ENCODE measurements around the gene ASXL3.

ASXL3 gene

GRCh38 chr18:33660696-33661310 is 82.8 kb downstream of the ASXL3 start:
- H3K4me3 ChIP-seq (ENCODE audit: low read depth, low read length), result no peak overlapping the region
- no peak overlapping the region for H2AFZ ChIP-seq (ENCODE audit: low read length, unreplicated experiment)
- no peak overlapping the region for H3K27ac ChIP-seq (ENCODE audit: low read depth, low read length)

GRCh38 chr18:33664241-33664874 is 86.3 kb downstream of the ASXL3 start:
- H3K36me3 ChIP-seq (ENCODE audit: insufficient read depth, low read length), result no peaks in the 10 kb centered on the region
- no peaks in the 10 kb centered on the region for H3K4me1 ChIP-seq (ENCODE audit: control insufficient read depth, insufficient read depth, low read length, unreplicated experiment)
- no peak overlapping the region for H3K27ac ChIP-seq (ENCODE audit: low read depth, low read length)
- H3K79me2 ChIP-seq (ENCODE audit: control insufficient read depth, insufficient read depth, low read length, unreplicated experiment), result no peaks in the 10 kb centered on the region
- H3K27me3 ChIP-seq (ENCODE audit: insufficient read depth, low read length), result no peaks in the 10 kb centered on the region
- H3K4me3 ChIP-seq (ENCODE audit: low read depth, low read length), result no peak overlapping the region
- no peak overlapping the region for H2AFZ ChIP-seq (ENCODE audit: low read length, unreplicated experiment)

More at GRCh38 chr18:33660696-33661310, 82.8 kb downstream of the ASXL3 start:
- Histone ChIP-seq H3K4me1 (ENCODE audit: control insufficient read depth, insufficient read depth, low read length, unreplicated experiment) (no peaks in the 10 kb centered on the region), H3K27me3 (ENCODE audit: insufficient read depth, low read length) (no peaks in the 10 kb centered on the region), H3K36me3 (ENCODE audit: insufficient read depth, low read length) (no peaks in the 10 kb centered on the region), H3K79me2 (ENCODE audit: control insufficient read depth, insufficient read depth, low read length, unreplicated experiment) (no peaks in the 10 kb centered on the region)

- no peaks in the 10 kb centered on the region for H3K4me1 ChIP-seq (ENCODE audit: control insufficient read depth, insufficient read depth, low read length, unreplicated experiment)
- no peaks in the 10 kb centered on the region for H3K36me3 ChIP-seq (ENCODE audit: insufficient read depth, low read length)
- no peaks in the 10 kb centered on the region for H3K79me2 ChIP-seq (ENCODE audit: control insufficient read depth, insufficient read depth, low read length, unreplicated experiment)
- no peak overlapping the region for H3K27ac ChIP-seq (ENCODE audit: low read depth, low read length)
- H2AFZ ChIP-seq (ENCODE audit: low read length, unreplicated experiment), result no peak overlapping the region
- no peak overlapping the region for H3K4me3 ChIP-seq (ENCODE audit: low read depth, low read length)
- H3K27me3 ChIP-seq (ENCODE audit: insufficient read depth, low read length), result no peaks in the 10 kb centered on the region
Measured at GRCh38 chr18:33665187-33665586, 87.2 kb downstream of the ASXL3 start.

- no peak overlapping the region for H3K4me3 ChIP-seq (ENCODE audit: low read depth, low read length)
- no peaks in the 10 kb centered on the region for H3K79me2 ChIP-seq (ENCODE audit: control insufficient read depth, insufficient read depth, low read length, unreplicated experiment)
- no peaks in the 10 kb centered on the region for H3K36me3 ChIP-seq (ENCODE audit: insufficient read depth, low read length)
- H2AFZ ChIP-seq (ENCODE audit: low read length, unreplicated experiment), result no peak overlapping the region
- no peak overlapping the region for H3K27ac ChIP-seq (ENCODE audit: low read depth, low read length)
- H3K27me3 ChIP-seq (ENCODE audit: insufficient read depth, low read length), result no peaks in the 10 kb centered on the region
- no peaks in the 10 kb centered on the region for H3K4me1 ChIP-seq (ENCODE audit: control insufficient read depth, insufficient read depth, low read length, unreplicated experiment)
Measured at GRCh38 chr18:33665641-33666040, 87.6 kb downstream of the ASXL3 start.

- Histone ChIP-seq H3K27me3 (ENCODE audit: insufficient read depth, low read length) (no peaks in the 10 kb centered on the region), H3K27ac (ENCODE audit: low read depth, low read length) (no peak overlapping the region), H3K36me3 (ENCODE audit: insufficient read depth, low read length) (no peaks in the 10 kb centered on the region), H2AFZ (ENCODE audit: low read length, unreplicated experiment) (no peak overlapping the region), H3K4me3 (ENCODE audit: low read depth, low read length) (no peak overlapping the region), H3K79me2 (ENCODE audit: control insufficient read depth, insufficient read depth, low read length, unreplicated experiment) (no peaks in the 10 kb centered on the region), H3K4me1 (ENCODE audit: control insufficient read depth, insufficient read depth, low read length, unreplicated experiment) (no peaks in the 10 kb centered on the region)
Measured at GRCh38 chr18:33666915-33667314, 88.9 kb downstream of the ASXL3 start.

GRCh38 chr18:33669589-33669988 is 91.6 kb downstream of the ASXL3 start:
- Histone ChIP-seq H3K36me3 (ENCODE audit: insufficient read depth, low read length) (no peaks in the 10 kb centered on the region), H3K79me2 (ENCODE audit: control insufficient read depth, insufficient read depth, low read length, unreplicated experiment) (no peaks in the 10 kb centered on the region), H2AFZ (ENCODE audit: low read length, unreplicated experiment) (no peak overlapping the region), H3K4me3 (ENCODE audit: low read depth, low read length) (no peak overlapping the region), H3K27me3 (ENCODE audit: insufficient read depth, low read length) (no peaks in the 10 kb centered on the region), H3K4me1 (ENCODE audit: control insufficient read depth, insufficient read depth, low read length, unreplicated experiment) (no peaks in the 10 kb centered on the region), H3K27ac (ENCODE audit: low read depth, low read length) (no peak overlapping the region)

GRCh38 chr18:33670029-33670428 is 92.0 kb downstream of the ASXL3 start:
- no peaks in the 10 kb centered on the region for H3K27me3 ChIP-seq (ENCODE audit: insufficient read depth, low read length)
- no peak overlapping the region for H3K27ac ChIP-seq (ENCODE audit: low read depth, low read length)
- H3K36me3 ChIP-seq (ENCODE audit: insufficient read depth, low read length), result no peaks in the 10 kb centered on the region
- H3K4me3 ChIP-seq (ENCODE audit: low read depth, low read length), result no peak overlapping the region
- no peaks in the 10 kb centered on the region for H3K4me1 ChIP-seq (ENCODE audit: control insufficient read depth, insufficient read depth, low read length, unreplicated experiment)
- no peaks in the 10 kb centered on the region for H3K79me2 ChIP-seq (ENCODE audit: control insufficient read depth, insufficient read depth, low read length, unreplicated experiment)
- no peak overlapping the region for H2AFZ ChIP-seq (ENCODE audit: low read length, unreplicated experiment)

GRCh38 chr18:33673689-33674088 is 95.7 kb downstream of the ASXL3 start:
- no peaks in the 10 kb centered on the region for H3K27me3 ChIP-seq (ENCODE audit: insufficient read depth, low read length)
- H3K27ac ChIP-seq (ENCODE audit: low read depth, low read length), result no peak overlapping the region
- H3K79me2 ChIP-seq (ENCODE audit: control insufficient read depth, insufficient read depth, low read length, unreplicated experiment), result no peaks in the 10 kb centered on the region
- H3K4me1 ChIP-seq (ENCODE audit: control insufficient read depth, insufficient read depth, low read length, unreplicated experiment), result no peaks in the 10 kb centered on the region
- H3K4me3 ChIP-seq (ENCODE audit: low read depth, low read length), result no peak overlapping the region
- H2AFZ ChIP-seq (ENCODE audit: low read length, unreplicated experiment), result no peak overlapping the region
- H3K36me3 ChIP-seq (ENCODE audit: insufficient read depth, low read length), result no peaks in the 10 kb centered on the region

GRCh38 chr18:33676593-33676992 is 98.6 kb downstream of the ASXL3 start:
- no peaks in the 10 kb centered on the region for H3K4me1 ChIP-seq (ENCODE audit: control insufficient read depth, insufficient read depth, low read length, unreplicated experiment)

GRCh38 chr18:33677891-33678290 is 99.9 kb downstream of the ASXL3 start:
- no peaks in the 10 kb centered on the region for H3K27me3 ChIP-seq (ENCODE audit: insufficient read depth, low read length)
- H3K27ac ChIP-seq (ENCODE audit: low read depth, low read length), result no peak overlapping the region
- no peak overlapping the region for H3K4me3 ChIP-seq (ENCODE audit: low read depth, low read length)
- no peaks in the 10 kb centered on the region for H3K4me1 ChIP-seq (ENCODE audit: control insufficient read depth, insufficient read depth, low read length, unreplicated experiment)
- no peak overlapping the region for H2AFZ ChIP-seq (ENCODE audit: low read length, unreplicated experiment)
- H3K36me3 ChIP-seq (ENCODE audit: insufficient read depth, low read length), result no peaks in the 10 kb centered on the region
- H3K79me2 ChIP-seq (ENCODE audit: control insufficient read depth, insufficient read depth, low read length, unreplicated experiment), result no peaks in the 10 kb centered on the region

More at GRCh38 chr18:33676593-33676992, 98.6 kb downstream of the ASXL3 start:
- no peaks in the 10 kb centered on the region for H3K27me3 ChIP-seq (ENCODE audit: insufficient read depth, low read length)
- H3K27ac ChIP-seq (ENCODE audit: low read depth, low read length), result no peak overlapping the region
- no peaks in the 10 kb centered on the region for H3K36me3 ChIP-seq (ENCODE audit: insufficient read depth, low read length)
- no peaks in the 10 kb centered on the region for H3K79me2 ChIP-seq (ENCODE audit: control insufficient read depth, insufficient read depth, low read length, unreplicated experiment)
- no peak overlapping the region for H3K4me3 ChIP-seq (ENCODE audit: low read depth, low read length)
- no peak overlapping the region for H2AFZ ChIP-seq (ENCODE audit: low read length, unreplicated experiment)

GRCh38 chr18:33682436-33682835 is 104.4 kb downstream of the ASXL3 start:
- Histone ChIP-seq H3K4me3 (ENCODE audit: low read depth, low read length) (no peak overlapping the region), H2AFZ (ENCODE audit: low read length, unreplicated experiment) (no peak overlapping the region)

More at GRCh38 chr18:33682436-33682835, 104.4 kb downstream of the ASXL3 start:
- Histone ChIP-seq H3K36me3 (ENCODE audit: insufficient read depth, low read length) (no peaks in the 10 kb centered on the region), H3K27me3 (ENCODE audit: insufficient read depth, low read length) (no peaks in the 10 kb centered on the region), H3K79me2 (ENCODE audit: control insufficient read depth, insufficient read depth, low read length, unreplicated experiment) (no peaks in the 10 kb centered on the region), H3K27ac (ENCODE audit: low read depth, low read length) (no peak overlapping the region), H3K4me1 (ENCODE audit: control insufficient read depth, insufficient read depth, low read length, unreplicated experiment) (no peaks in the 10 kb centered on the region)
